Cardiac fibroblast (primary cell): ENCODE measurements around the gene OPN1MW.
"Not testable (repeated sequence)": the region's sequence is repeated elsewhere in the genome, so short reads cannot be mapped to it uniquely, and the experiment has no call there.

Experiments used
- DNase-seq, 2 donors: peaks; one replicate each; pipeline versions ENCODE4 v3.0.0 to v3.0.0-alpha.2; 2010; ENCODE audit warnings: low read depth in 2 of 2
- H3K4me3 ChIP-seq, 2 donors: replicated peaks in 1 of 2; 1 replicate in 1 of 2; 2 replicates in 1 of 2; pipeline ENCODE4 v1.5.1; 2011; ENCODE audit warnings: low read depth in 2 of 2, low read length in 2 of 2, mild to moderate bottlenecking in 2 of 2, moderate library complexity in 1 of 2

Gene OPN1MW

GRCh38 chrX:154219456-154219855 is 37.1 kb downstream of the OPN1MW start, which contains the start of gene OPN1MW2:
Gene OPN1MW2, plus strand, starts transcription at chrX:154219756. Its CDS starts 60 bp downstream, at chrX:154219816.
- not testable (repeated sequence) for H3K4me3 ChIP-seq, DNase-seq

GRCh38 chrX:154225292-154225691 is 42.9 kb downstream of the OPN1MW start:
- not testable (repeated sequence) for DNase-seq, H3K4me3 ChIP-seq

GRCh38 chrX:154226706-154227105 is 44.3 kb downstream of the OPN1MW start:
- not testable (repeated sequence) for H3K4me3 ChIP-seq, DNase-seq

GRCh38 chrX:154231443-154231842 is 49.0 kb downstream of the OPN1MW start:
- DNase-seq, H3K4me3 ChIP-seq: not testable (repeated sequence)

- DNase-seq, H3K4me3 ChIP-seq: not testable (repeated sequence)
Measured at GRCh38 chrX:154233620-154234019, 51.2 kb downstream of the OPN1MW start.

GRCh38 chrX:154238939-154239559 is 56.7 kb downstream of the OPN1MW start:
- H3K4me3 ChIP-seq, DNase-seq: not testable (repeated sequence)

GRCh38 chrX:154239982-154240503 is 57.6 kb downstream of the OPN1MW start:
- not testable (repeated sequence) for H3K4me3 ChIP-seq, DNase-seq
